ENCODE measurements around the gene LARP6.

LARP6 gene

DNA sequence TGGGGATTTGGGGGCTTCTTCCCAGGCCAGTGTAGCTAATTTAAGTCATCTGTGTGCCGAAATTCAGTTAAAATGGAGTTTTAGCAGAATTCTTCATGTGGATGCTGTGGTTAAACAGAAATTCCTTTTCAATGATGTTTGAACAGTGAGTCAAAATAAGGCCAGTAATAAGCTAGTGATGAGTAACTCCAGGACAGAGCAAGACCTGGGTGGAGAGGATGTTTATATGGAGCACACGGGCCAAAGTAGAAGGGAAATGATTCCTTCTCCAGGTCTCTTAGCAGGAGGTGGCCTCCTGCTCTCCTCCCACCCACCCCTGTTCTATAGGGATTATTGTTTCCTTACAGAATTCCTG is 58.7 kb downstream of the LARP6 start:
- no peak for DNase-seq

DNA sequence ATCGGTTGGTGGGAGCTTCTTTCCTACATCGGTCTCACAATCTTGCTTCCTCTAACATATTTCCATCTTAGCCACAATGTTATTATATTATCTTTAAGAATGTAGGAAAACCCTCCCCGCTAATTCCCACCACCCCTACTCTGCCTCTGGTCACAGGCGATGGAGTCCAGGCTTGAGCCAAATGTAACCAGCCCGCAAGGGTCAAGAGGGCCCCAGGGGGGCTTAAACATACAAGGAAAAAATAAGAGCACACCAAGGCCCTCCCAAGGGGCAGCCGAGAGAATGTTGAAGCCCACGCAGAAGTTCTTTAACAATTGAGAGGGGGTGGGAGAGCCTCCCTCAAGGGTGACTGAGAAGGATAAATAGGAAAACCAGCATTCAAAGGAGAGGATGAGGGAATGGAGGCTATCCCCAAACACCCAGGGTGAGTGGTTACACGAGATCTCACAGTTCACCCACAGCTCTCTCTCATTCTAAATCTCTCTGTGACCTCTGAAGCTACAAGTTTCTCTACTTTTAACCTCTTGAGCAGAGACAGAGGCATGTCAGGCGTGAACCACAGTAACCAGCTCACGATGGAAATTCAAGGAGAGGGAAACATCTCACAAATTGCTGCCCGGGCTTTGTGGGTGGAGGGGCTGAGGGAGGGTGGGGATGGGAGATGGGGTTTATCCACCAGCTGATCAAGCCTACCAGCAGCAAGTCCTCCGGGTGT is 59.2 kb downstream of the LARP6 start:
- no peak for DNase-seq

GRCh38 chr15:70793694-70794093 is 60.3 kb downstream of the LARP6 start:
- no peak for DNase-seq

GRCh38 chr15:70792171-70792573 is 61.8 kb downstream of the LARP6 start:
- DNase-seq, result no peak

DNA sequence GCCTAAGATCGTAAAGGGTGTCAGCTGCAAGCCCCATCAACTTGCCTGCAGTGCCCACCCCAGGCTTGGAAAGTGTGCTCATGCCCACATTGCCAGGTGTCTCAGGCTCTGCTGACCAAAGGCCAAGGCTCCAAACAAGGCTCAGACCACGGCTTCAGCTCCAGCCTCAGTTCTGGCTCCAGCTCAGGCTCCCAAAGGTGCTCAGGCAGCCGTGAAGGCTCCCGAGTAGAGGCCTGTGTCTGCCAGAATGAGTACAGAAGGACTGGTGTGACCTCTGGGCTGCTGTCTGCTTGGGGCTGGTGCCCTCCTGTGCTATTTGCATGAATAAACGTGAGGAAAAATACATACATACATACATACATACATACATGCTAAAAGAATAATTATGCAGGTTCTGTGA is 62.7 kb downstream of the LARP6 start:
- DNase-seq, result no peak

- no peak for DNase-seq
Measured at GRCh38 chr15:70789213-70789612, 64.7 kb downstream of the LARP6 start.

DNA sequence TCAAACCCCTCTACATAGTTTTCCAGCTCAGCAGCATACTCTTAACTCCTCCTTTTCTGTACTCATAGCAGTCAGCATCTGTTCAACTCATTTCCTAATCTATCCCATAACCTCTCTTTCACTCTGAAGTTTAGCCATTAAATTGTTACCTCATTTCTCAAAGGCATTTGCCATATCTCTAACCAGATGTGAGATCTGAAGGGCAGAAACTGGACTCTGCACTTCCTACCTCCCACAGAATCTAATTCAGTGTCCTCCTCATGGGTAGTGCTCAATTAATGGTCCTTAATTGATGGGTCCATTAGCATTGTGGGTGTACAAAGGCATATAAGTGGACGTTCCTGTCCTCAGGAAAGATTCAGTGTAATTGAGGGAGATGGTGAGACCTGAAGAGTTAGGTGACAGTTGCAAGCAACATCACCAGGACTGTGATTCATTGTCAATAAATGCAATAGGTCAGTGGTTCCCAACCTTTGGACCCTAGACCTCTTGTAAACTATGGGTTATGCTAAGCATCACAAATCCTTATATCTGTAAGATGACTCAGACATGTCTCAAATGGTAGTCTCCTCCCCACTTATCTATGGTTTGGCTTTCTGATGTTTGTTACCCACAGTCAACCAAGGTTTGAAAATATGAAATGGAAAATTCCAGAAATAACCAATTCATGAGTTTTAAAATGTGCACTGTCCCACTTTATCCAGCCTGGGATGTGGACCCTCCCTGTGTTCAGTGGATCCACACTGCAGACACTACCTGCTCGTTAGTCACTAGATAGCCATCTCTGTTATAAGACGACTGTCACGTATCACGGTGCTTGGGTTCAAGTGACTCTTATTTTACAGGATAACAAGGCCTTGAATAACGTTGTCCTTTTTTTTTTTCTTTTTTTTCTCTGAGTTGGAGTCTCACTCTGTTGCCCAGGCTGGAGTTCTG is 65.6 kb downstream of the LARP6 start:
- DNase-seq, result no peak

- no peak for DNase-seq
Measured at GRCh38 chr15:70786996-70787395, 67.0 kb downstream of the LARP6 start.

- DNase-seq, result no peak
Measured at GRCh38 chr15:70783610-70784022, 70.3 kb downstream of the LARP6 start.

DNA sequence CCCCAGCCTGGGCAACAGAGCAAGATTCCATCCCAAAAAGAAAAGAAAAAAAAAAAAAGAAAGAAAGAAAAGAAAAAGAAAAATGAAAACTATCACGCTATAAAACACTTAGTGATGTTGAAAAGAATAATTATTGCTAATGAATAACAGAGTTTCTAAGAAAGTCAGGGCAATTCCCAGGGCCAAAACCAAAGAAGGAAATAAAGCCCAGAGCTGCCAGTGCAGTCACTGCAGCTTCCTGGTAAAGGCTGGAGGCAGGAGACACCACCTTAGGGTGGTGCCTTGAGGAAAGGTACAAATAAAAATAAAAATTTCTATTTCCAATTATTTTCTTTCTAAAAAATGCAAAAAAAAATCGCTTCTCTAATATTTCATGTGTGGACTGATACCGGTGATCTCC is 70.9 kb downstream of the LARP6 start:
- no peak for DNase-seq

DNA sequence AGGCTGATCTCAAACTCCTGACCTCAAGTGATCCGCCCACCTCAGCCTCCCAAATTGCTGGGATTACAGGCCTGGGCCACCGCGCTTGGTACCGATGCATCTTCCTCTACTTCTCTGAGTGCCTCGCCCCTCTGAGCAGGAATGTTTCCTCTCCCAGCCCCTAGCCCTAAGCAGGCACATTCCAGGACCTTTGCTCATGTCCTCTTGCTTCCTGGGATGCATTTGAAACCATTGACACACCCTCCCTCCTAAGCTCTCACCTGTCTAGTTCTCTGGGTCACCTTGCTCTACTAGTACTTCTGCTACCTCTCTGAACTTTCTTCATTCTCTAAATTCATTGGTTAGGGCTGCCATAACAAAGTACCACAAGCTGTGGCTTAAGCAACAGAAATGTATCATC is 72.7 kb downstream of the LARP6 start:
- DNase-seq, result no peak

Measured in right kidney (tissue), 1 donor.